CD4-positive, alpha-beta T cell treated with Interleukin-12 subunit alpha and Interleukin-12 subunit beta, for 1 hour (primary cell): ENCODE data around the gene SLC39A2.
"Not testable (repeated sequence)": the region's sequence is repeated elsewhere in the genome, so short reads cannot be mapped to it uniquely, and the experiment has no call there.

ENCODE experiments used
- DNase-seq: peaks from one replicate; pipeline ENCODE4 v3.0.0-alpha.2; 2020

SLC39A2 gene

DNA sequence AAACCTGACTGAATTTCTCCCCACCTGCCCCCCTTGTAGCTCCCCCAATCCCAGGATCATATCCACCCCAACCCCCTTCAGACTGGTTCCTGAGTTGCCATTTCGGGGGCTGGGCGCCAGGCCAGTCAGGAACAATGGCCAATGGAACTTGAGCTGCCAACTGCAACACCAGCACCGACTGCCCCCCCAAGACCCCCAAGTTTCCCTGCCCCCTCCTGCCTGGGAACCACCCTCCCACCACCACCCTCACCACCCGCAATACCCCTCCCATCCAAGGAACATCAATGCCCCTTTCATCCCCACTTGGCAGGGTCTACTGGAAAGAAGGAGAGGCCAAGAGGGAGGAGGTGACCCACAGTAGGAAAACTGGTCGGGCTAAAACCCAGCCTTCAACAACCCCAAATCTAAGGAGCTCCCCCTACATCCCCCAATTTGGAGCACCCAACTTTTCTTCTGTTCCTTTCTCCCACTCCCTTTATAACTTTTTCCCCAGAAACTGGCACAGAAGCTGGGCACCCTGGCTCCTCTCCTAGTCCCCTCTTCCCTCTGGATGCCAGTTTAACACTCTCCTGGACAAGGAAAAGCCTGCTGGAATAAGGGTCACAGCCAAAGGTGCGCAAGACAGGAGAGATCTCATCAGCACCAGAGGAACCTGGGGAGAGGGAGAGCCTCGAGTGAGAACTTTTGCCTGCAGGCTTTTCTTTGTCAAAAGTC, 27.3 kb downstream of the SLC39A2 start:
- DNase-seq = no peak

DNA sequence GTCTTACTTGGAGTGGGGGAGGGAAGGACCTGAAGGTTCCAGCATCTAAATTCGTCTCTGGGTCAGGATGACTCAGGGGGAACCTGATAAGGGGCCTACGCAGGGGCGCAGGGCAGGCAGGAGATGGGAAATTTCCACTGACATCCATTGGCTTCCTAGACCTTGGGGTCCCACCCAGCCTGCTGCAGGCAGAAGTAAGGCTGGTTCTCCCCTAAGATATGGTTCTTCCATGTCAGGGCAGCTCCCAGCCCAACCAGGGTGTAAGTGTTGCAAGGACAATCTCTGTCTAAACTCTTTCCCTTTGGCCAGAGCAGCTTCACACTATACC, 27.9 kb downstream of the SLC39A2 start:
- no peak for DNase-seq

DNA sequence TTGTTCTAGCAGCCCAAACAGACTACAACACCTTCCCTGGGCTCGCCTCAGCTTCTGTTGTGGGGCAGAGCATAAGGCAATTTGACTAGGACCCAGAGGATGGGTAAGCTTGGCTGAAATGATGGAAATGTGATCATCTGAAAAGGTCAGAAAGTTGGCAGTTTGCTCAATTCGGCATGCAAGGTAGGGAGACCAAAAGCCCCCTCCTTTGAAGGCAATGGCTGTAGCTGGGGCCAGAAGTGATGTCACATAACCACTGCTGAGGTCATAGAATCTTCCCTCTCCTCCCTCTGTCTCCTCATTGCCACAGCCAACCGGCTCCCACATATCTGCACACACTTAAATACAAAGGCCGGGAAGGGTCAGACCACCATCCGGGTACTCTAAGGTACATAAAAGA, 30.8 kb downstream of the SLC39A2 start, which contains the start of gene TPPP2:
Gene TPPP2, plus strand, starts transcription at position 301 of the 400 bp plus-strand sequence. CDS start 365 bp downstream, outside the sequence.
- no peak for DNase-seq

DNA sequence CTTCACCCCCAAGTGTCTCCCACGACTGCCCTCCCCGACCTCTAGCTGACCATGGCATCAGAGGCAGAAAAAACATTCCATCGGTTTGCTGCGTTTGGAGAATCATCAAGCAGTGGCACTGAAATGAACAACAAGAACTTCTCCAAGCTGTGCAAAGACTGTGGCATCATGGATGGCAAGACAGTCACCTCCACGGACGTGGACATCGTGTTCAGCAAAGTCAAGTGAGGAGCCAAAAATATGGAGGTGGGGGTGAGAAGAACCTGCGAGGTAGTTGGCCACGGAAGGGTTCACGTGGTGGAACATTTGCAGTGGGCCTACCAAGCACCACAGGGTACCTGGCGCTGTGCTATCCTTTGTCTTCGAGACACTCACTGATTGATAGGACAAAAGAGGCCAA, 31.4 kb downstream of the SLC39A2 start:
- DNase-seq = no peak

DNA sequence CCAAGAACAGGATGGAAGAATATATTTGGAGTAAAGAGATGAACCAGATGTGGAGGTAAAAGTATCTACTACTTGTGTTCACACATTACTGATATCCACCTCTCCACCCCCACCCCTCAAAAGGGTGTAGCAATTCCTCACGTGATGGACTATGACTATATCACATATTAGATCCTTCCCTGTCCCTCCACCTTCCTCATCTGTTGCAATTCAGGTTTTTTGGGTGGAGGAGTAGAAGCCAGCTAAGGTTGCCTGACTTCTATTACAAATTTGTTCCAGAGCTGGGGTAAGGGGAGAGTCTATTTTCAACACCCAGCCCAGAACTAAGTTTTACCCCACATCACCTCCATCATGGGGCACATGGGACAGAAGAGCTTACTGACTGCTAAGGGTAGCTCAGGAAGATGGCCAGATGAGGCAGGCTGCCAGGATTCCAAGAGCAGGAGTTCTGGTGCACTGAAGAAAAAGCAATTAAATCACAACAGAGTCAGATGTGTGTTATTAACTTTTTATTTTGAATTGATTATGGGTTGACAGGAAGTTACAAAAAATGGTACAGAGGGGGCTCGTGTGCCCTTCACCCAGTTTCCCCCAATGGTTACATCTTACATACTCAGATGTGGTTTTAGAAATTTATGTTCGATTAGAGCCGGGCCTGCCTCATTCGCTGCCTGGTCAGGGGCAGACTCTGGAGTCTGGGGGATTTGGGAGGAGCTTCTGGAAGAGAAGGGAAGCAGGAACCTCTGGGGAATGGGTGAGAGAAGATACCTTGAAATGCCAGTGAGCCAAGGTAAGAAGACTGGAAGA, 33.4 kb downstream of the SLC39A2 start:
- no peak for DNase-seq

DNA sequence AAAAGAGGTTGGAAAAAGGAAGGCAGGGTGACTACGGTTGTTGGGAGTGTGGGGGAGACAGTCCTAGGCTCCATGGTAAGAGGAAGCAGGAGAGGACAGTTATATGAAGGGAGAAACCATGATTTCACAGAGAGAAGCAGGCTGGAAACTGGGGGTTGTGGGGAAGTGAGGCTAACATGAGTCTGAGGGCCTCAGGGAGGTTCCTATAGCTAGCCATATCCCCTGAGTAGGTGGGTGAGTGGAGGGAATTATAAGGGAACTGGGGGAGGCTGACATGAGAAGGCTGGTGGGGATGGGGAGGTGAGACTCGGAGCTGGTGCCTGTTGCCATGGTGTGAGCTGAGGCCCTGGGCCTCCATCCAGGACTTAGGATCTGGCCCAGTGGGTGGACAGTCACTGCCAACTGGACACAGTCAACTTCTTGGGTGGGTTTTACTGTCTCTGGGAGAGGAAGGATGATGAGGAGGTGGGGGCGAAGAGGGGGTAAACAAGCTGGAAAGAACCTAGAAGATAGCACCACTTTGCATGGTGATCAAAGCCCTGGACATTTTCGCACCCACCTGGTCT, 34.1 kb downstream of the SLC39A2 start:
- DNase-seq = no peak

DNA sequence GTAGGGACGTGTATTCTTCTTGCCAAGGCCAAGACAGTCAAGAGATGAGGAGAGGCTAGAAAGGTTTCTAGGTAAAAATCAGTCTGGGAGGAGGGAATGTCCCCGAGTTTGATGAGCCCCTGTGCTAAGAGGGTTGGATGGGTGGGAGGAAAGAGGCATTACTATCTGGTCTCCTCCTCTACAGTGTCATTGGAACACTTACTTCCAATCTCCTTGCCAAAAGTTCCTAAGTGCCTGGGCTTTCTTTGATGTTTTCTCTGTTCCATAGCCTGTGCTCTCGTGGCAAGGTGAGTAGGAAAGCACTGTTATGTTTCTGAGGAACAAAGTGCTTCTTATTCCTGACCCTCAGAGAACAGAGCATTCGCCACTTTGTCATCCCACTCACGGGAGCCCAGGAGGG, 35.6 kb downstream of the SLC39A2 start, which contains the start of gene RNASE13:
Gene RNASE13, minus strand, starts transcription at position 101 of the 400 bp plus-strand sequence. CDS start 519 bp downstream, outside the sequence.
- no peak for DNase-seq

DNA sequence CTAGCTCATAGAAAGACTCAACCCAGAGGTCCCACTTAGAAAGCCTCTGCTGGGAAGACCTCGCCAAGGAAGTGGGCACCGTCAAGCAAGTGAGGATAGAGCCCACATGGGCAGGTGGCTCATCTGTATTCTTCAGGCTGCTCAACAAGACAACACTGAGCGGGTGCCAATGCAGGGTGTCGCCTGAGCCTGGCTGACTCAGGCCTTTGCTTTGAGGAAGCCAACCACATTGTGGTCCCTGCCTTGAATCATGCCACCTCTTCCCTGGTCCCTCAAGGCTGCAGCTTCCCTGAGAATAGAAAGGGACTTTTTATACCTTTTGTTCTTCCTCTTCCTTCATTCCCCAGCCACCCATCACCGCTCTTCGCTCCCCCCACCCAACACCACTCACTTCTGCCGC, 37.7 kb downstream of the SLC39A2 start:
- DNase-seq = no peak

DNA sequence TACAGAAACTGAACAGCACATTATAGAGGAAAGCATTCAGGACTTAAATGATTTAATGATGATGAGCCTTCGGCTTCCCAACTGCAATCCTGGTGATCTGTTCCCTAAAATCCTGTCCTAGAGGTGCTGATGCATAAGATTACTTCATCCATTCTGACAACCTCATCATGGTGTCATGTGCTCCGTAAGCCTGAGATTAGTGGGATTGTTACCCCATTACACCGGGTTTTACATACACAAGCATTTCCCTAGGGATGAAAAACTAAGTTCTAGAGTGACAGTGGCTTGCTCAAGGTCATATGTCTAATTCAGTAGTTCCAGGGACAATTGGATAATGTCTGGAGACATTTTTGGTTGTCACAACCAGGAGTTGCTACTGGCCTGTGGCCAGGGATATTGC, 38.1 kb downstream of the SLC39A2 start:
- DNase-seq = no peak

DNA sequence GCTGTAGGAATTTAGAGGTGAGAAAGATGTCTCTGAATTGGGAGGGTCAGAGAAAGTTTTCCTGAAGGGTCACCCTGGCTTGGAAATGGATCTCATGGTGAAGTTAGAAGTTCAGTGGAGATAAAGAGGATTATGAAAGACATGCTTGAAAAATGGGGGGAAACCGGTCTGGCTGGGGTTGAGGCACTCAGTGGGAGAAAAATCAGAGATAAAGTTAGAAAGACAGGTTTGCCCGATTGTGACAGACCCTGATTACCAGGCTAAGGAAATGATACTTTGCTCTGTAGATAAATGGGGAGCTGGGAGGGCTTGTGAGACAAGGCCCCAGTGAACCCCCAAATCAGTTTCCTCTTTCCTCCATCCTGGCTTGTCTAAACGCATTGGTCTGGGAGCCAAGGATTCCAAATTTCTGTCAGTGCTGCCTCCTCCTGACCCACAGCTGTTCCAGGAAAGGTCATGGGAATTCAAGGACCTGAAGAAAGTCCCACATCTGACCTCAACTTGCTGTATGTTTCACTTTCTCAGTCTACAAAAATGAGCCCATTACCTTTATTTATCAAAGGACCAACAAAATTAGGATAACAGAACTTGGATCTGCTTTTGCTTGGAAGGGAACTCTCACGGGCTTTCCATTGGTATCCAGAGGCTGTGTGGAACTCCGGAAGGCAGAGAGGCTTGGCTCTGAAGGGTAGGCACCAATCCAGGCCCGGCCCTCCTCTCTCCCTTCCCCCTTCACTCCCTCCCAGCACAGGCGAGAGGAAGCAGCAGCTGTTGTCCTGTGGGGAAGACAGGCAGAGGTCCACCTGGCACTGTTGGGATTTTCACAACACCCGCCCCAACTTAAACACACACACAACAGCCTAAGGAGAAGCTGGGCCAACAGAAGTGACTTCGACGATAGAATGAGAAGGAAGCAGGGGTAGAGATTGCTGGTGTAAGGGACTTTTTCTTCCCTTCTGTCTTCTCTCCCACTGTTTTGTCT, 39.6 kb downstream of the SLC39A2 start:
- DNase-seq = no peak

DNA sequence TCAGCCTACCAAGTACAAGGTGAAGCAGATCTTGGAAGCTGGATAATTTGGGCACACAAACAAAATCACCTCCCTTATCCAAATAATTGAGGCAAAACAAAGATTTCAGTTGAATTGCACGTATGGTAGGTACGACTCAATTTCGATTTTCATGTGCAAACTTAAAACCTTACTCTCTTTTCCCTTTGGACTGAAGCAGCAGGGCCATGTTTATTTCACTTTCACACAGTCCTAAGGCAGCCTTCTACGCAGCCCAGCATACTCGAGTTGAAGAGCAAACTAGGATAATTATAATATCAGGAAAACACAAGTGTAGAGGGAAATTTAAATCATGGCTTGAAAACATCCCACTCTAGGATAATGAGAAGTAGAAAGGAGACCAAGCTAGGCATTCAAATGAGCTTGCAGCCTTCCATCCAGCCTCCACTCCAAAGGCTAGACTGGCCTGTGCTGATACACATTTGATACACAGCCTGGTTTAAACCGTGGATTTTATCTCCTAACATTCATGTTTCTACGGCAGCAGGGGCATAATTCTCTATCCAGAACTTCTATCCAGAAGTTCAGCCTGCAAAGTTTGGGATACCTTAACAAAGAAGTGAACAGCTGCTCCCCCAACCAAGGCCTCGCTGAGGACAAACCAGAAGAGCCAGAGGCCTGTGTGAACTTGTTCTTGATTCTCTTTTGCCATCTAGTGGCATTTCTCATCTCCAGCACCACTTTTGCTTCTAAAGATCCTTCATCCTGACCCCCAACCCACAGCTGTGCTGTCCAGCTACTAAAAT, 40.7 kb downstream of the SLC39A2 start:
- DNase-seq = peak; percentile 61

DNA sequence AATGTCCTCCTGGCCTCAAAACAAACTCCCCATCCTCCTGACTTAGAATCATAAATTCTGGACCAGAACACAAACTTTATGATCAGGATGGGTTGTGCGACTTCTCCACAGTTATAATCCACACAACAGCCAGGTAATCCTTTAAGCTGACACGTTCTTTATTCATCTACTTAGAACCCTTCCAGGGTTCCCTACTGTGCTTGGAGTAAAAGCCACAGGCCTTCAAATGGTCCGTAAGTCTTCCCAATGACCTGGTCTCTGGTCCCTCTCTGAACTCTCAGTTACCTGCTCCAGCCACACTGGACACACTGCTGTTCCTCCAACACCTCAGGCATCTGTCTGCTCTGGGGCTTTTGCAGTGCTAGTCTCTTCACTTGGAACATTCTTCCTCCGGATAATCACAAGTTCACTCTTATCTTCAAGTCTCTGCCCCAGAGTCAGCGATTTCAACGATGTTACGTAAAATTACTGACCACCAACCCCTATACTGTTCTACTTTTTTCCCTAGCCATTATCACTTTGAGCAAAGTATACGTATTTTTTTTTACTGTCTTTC, 41.4 kb downstream of the SLC39A2 start:
- DNase-seq = no peak

DNA sequence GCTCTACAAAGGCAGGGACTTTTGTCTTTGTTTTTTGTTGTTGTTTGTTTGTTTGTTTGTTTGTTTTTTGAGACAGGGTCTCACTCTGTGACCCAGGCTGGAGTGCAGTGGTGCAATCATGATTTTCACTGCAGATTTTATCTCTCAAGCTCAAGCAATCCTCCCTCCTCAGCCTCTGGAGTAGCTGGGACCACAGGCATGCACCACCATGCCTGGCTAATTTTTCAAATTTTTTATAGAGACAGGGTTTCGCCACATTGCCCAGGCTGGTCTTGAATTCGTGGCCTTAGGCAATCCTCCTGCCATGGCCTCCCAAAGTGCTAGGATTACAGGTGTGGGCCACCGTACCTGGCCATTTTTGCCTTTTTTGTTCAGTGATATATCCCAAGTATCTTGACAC, 41.8 kb downstream of the SLC39A2 start:
- DNase-seq = not testable (repeated sequence)

DNA sequence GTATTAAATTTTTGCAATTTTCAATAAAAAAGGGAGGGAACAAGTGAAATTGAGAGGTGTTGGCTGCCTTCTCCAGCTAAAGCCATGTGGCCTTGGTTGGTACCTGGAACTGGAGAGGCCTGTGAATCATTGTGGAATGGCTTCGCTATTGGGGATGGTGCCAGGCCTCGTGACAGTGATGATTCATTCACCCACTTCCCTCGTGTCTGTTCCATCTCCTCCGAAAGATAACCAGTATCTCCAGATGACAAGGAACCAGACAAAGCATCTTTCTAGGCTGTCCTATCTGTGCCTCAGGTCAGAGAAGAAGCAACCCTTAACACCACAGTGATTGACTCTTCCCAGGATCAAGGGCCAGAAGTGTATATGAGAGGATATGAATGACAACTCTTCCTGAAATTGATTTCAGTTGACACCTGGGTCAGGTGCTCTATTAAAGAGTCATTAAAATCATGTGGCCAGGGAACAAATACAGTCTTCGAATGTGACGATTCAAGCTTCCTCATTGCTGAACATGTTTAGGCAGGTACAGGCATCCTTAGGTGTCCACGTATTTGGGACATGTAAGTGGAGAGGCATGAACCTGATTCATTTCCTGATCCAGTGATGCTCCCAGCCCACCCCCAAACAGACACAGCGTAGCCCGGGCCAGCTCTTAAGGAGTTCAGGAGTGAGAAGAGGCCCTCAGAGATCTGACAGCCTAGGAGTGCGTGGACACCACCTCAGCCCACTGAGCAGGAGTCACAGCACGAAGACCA, 42.8 kb downstream of the SLC39A2 start, which contains the start of gene RNASE7:
Gene RNASE7, plus strand, starts transcription at position 687 of the 758 bp plus-strand sequence. CDS start 631 bp downstream, outside the sequence.
- DNase-seq = no peak

DNA sequence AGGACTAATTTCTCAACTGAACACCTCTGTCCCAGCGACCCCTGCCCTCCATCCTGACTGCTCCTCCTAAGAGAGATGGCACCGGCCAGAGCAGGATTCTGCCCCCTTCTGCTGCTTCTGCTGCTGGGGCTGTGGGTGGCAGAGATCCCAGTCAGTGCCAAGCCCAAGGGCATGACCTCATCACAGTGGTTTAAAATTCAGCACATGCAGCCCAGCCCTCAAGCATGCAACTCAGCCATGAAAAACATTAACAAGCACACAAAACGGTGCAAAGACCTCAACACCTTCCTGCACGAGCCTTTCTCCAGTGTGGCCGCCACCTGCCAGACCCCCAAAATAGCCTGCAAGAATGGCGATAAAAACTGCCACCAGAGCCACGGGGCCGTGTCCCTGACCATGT, 43.8 kb downstream of the SLC39A2 start:
- no peak for DNase-seq

DNA sequence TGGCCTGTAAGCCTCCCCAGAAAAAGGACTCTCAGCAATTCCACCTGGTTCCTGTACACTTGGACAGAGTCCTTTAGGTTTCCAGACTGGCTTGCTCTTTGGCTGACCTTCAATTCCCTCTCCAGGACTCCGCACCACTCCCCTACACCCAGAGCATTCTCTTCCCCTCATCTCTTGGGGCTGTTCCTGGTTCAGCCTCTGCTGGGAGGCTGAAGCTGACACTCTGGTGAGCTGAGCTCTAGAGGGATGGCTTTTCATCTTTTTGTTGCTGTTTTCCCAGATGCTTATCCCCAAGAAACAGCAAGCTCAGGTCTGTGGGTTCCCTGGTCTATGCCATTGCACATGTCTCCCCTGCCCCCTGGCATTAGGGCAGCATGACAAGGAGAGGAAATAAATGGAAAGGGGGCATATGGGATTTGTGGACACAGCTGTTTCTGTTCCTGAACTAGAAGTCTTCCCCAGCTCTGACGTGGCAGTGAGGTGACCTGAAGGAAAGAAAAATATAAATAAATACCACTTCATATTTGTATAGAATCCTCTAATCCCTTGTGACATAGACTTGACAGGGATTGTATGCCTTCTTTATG, 44.4 kb downstream of the SLC39A2 start:
- no peak for DNase-seq

DNA sequence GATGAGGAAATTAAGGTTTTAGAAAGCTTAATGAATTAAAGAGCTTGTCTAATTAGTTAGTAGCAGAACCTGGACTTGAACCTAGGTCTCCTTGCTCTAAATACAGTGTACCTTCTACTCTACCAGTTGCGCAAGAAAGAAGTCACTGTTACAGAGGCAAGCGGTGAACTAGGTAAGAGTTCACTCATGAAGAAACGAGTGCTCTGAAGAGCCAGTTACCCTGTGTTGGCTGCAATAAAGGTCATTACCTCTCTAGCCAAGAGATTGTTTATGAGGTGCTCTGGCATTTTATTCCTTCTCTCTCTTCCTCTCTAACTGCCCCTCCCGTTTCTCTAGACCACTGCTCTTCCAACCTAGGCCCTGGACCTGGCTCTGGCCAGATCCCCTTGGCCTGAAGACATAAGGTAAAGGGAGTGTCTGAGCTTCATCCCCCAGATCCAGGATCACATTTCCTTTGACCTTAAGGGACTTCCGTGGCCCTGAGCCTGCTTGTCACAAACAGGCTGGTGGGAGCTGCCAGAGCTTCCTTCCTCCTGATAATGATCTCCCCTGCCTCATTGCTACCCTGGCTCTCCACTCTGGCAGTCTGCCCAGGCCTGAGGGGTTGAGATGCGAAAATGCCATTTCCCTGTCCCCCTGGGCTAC, 45.0 kb downstream of the SLC39A2 start:
- peak; percentile 36 for DNase-seq

DNA sequence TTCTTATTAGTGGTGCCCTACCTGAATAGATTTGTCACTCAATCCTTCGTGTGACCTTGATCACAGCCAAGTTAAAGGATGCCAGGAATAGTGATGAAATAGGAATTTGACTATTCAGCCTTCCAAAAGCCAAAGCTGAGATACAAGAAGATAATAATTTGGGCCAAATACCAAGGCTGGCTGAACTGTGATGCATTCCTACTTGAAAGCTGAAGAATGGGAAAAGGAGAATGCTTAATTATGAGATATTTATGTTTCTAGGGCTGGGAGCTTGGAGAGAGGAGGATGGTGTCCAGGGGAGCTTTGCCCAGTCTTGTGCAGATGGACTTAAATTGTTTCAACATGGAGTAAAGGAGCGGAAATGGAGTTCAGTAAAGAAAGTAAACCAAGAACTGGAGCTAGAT, 48.3 kb downstream of the SLC39A2 start:
- DNase-seq = no peak

DNA sequence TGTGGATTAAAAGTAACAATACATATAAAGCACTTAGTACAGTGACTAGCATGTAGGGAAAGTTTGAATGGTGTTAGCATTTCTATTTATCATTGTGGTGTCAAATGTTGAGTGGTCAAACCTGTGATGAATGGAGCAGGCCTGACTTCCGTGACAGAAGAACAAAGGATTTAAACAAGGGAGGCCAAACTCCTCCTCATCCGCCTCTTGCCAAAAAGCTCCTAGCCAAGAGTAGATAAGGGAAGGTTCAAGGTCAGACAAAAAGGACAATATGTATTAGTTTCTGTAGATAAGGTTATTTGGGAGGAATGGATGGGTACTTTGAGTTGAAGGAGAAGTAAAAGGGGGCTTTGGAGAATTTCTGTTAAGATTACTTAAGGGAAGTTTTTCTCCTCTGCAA, 49.5 kb downstream of the SLC39A2 start:
- DNase-seq = no peak

DNA sequence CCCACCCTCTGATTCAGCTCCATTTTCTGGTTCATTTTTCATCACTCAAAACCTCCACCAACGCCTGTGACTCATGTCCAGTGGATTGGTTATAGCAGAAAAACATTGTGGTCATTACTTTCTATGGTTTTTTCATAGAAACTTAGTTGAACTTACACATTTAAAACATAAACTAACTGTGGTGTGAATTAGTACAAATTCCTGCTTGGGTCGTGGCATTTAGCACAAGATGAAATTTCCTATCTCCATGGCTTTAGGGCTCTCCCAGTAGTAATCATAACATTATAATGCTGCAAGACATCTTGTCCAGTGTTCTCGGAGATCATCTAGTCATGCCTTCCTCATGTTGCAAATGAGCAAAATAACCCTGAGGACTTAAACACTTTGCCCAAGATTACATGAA, 50.2 kb downstream of the SLC39A2 start:
- DNase-seq = no peak
